Endodermal cell (in vitro differentiated cells): ENCODE results near the gene AKT1S1. TPM values are rescaled to one million over a fixed set of nuclear protein-coding genes. Genes with fewer than 3 reads are reported as not detected.

Source experiments
- DNase-seq: peaks from one replicate; pipeline ENCODE4 v3.0.0-alpha.2; 2017
- H3K27ac ChIP-seq: 2 replicates; pipeline ENCODE4 v1.5.1; 2013; ENCODE audit warnings: mild to moderate bottlenecking, low read depth, low read length, moderate library complexity
- H3K27me3 ChIP-seq: 2 replicates; pipeline ENCODE4 v1.6.1; 2013; ENCODE audit warnings: mild to moderate bottlenecking, low read length, moderate library complexity; ENCODE audit not compliant: insufficient read depth, control insufficient read depth, poor library complexity, severe bottlenecking
- H3K36me3 ChIP-seq: 2 replicates; pipeline ENCODE4 v1.7.0; 2013; ENCODE audit warnings: mild to moderate bottlenecking, low read length, moderate library complexity; ENCODE audit not compliant: control insufficient read depth, insufficient read depth
- H3K4me1 ChIP-seq: one replicate; pipeline ENCODE4 v1.7.0; 2013; ENCODE audit warnings: low read length; ENCODE audit not compliant: control insufficient read depth, insufficient read depth
- H3K4me3 ChIP-seq: 2 replicates; pipeline ENCODE4 v1.5.1; 2013; ENCODE audit warnings: mild to moderate bottlenecking, low read length, moderate library complexity
- H3K9ac ChIP-seq: 2 replicates; pipeline ENCODE4 v1.6.1; 2013; ENCODE audit warnings: mild to moderate bottlenecking, low read length, moderate library complexity; ENCODE audit not compliant: poor library complexity, severe bottlenecking; ENCODE audit errors: extremely low read depth
- H3K9me3 ChIP-seq: 2 replicates; pipeline ENCODE4 v1.6.1; 2013; ENCODE audit warnings: mild to moderate bottlenecking, low read length, moderate library complexity; ENCODE audit not compliant: control insufficient read depth
- H3K27ac Mint-ChIP-seq: 2 replicates; pipeline ENCODE4 v1.8.0; 2020; ENCODE audit warnings: mixed read lengths
- H3K27me3 Mint-ChIP-seq: 2 replicates; pipeline ENCODE4 v1.8.0; 2021; ENCODE audit warnings: mild to moderate bottlenecking, mixed read lengths; ENCODE audit not compliant: insufficient read depth
- H3K36me3 Mint-ChIP-seq: 2 replicates; pipeline ENCODE4 v1.8.0; 2020; ENCODE audit warnings: low read depth, mixed read lengths
- H3K4me1 Mint-ChIP-seq: 2 replicates; pipeline ENCODE4 v1.8.0; 2020; ENCODE audit warnings: mixed read lengths
- H3K4me3 Mint-ChIP-seq: 2 replicates; pipeline ENCODE4 v1.8.0; 2020; ENCODE audit warnings: mild to moderate bottlenecking, moderate library complexity, mixed read lengths
- H3K9me3 Mint-ChIP-seq: 2 replicates; pipeline ENCODE4 v1.8.0; 2020; ENCODE audit warnings: mild to moderate bottlenecking, mixed read lengths
- CTCF ChIP-seq: fragments of 200-600 bp; sonication (generic); conservative IDR thresholded peaks from 2 replicates; pipeline ENCODE4 v1.5.0; 2021; ENCODE audit warnings: antibody characterized with exemption, mild to moderate bottlenecking
- WGBS, 2 experiments: methylation state at CpG; one replicate each; pipeline versions ENCODE4 v1.1.5 to v1.1.7; 2013; ENCODE audit warnings: missing lambda C conversion rate in 2 of 2, mixed read lengths in 1 of 2; ENCODE audit not compliant: insufficient coverage in 1 of 2, insufficient read length in 1 of 2; 5-methylcytosine and 5-hydroxymethylcytosine counted together
- total RNA-seq, 2 donors: library from RNA; stranded (reverse); fragmentation: NEBNext Ultra II Directional in 1 of 2; extraction: Animal tissue kit (Norgen Biotek cat#: 25700) in 1 of 2; gene quantifications; 2 replicates in 1 of 2; 3 replicates in 1 of 2; pipeline ENCODE4 v1.2.1, GENCODE V29; 2021

The AKT1S1 gene
- total RNA-seq, 2 donors from 2014 or later: 41.3 to 47.0 TPM

GRCh38 chr19:49861107-49861506, 16.0 kb downstream of the AKT1S1 start:
- no peak for TF ChIP-seq CTCF
- H3K9me3 ChIP-seq: no peaks in the 10 kb centered on the region
- Mint-ChIP-seq H3K4me1 (peaks cover 4% of the 10 kb centered on the region), H3K4me3 (no peak overlapping the region), H3K36me3 (peaks cover 56% of the 10 kb centered on the region), H3K27ac (peak overlapping the region; percentile 75), H3K9me3 (no peaks in the 10 kb centered on the region), H3K27me3 (no peaks in the 10 kb centered on the region)
- 87 to 88% methylated on average over 9 to 13 of the region's 13 CpGs for WGBS, 2 experiments
- H3K4me3 ChIP-seq: no peak overlapping the region
- H3K9ac ChIP-seq: no peak overlapping the region
- H3K36me3 ChIP-seq: peaks cover 60% of the 10 kb centered on the region
- no peaks in the 10 kb centered on the region for H3K4me1 ChIP-seq
- DNase-seq: peak; percentile 77
- no peaks in the 10 kb centered on the region for H3K27me3 ChIP-seq
- peak overlapping the region; percentile 38 for H3K27ac ChIP-seq

GRCh38 chr19:49860336-49861102, 16.6 kb downstream of the AKT1S1 start:
- no peaks in the 10 kb centered on the region for H3K4me1 Mint-ChIP-seq
- H3K36me3 Mint-ChIP-seq: peaks cover 56% of the 10 kb centered on the region
- no peak overlapping the region for H3K9ac ChIP-seq
- no peak overlapping the region for H3K4me3 ChIP-seq
- H3K36me3 ChIP-seq: peaks cover 66% of the 10 kb centered on the region
- no peaks in the 10 kb centered on the region for H3K27me3 ChIP-seq
- no peaks in the 10 kb centered on the region for H3K4me1 ChIP-seq
- H3K27me3 Mint-ChIP-seq: no peaks in the 10 kb centered on the region
- H3K9me3 Mint-ChIP-seq: no peaks in the 10 kb centered on the region
- no peak for TF ChIP-seq CTCF
- peak overlapping the region; percentile 38 for H3K27ac ChIP-seq
- no peak overlapping the region for H3K4me3 Mint-ChIP-seq
- peak overlapping the region; percentile 75 for H3K27ac Mint-ChIP-seq
- DNase-seq: no peak
- H3K9me3 ChIP-seq: no peaks in the 10 kb centered on the region
- 90 to 92% methylated on average over 8 to 17 of the region's 17 CpGs for WGBS, 2 experiments

GRCh38 chr19:49859682-49860335, 17.3 kb downstream of the AKT1S1 start:
- no peak for TF ChIP-seq CTCF
- Histone ChIP-seq H3K9me3 (no peaks in the 10 kb centered on the region), H3K36me3 (peaks cover 68% of the 10 kb centered on the region), H3K27me3 (no peaks in the 10 kb centered on the region), H3K9ac (no peak overlapping the region), H3K4me1 (no peaks in the 10 kb centered on the region), H3K27ac (peak overlapping the region; percentile 22), H3K4me3 (no peak overlapping the region)
- whole genome bisulfite sequencing, 2 experiments: 94 to 98% methylated on average over 14 to 22 of the region's 22 CpGs
- Mint-ChIP-seq H3K4me1 (no peaks in the 10 kb centered on the region), H3K36me3 (peaks cover 54% of the 10 kb centered on the region), H3K9me3 (no peaks in the 10 kb centered on the region), H3K27me3 (no peaks in the 10 kb centered on the region), H3K4me3 (no peak overlapping the region), H3K27ac (peak overlapping the region; percentile 48)
- peak; percentile 51 for DNase-seq
